PC-9 (cell line): ENCODE measurements around the gene DENND2A.

Experiments used
- CTCF ChIP-seq: fragments of 200-600 bp; sonication (generic); conservative IDR thresholded peaks from 2 replicates; pipeline ENCODE4 v1.6.1; 2017; ENCODE audit warnings: mixed run types, antibody characterized with exemption, mild to moderate bottlenecking, moderate library complexity
- EZH2 ChIP-seq: fragments of 200-600 bp; sonication (generic); IDR thresholded peaks from 2 replicates; pipeline ENCODE4 v1.8.0; 2017; ENCODE audit warnings: antibody characterized with exemption, low read depth

- TF ChIP-seq CTCF (no peak), EZH2 (no peak)
Measured at GRCh38 chr7:140605337-140605736, 35.3 kb downstream of the DENND2A start.
